GM21825 (cell line): ENCODE measurements around the gene EYA2.
"Not testable (repeated sequence)": the region's sequence is repeated elsewhere in the genome, so short reads cannot be mapped to it uniquely, and the experiment has no call there.

Experiments used
- ATAC-seq: cut with Tn5 transposase; IDR thresholded peaks from one replicate; pipeline ENCODE4 v1.9.1; 2021; ENCODE audit warnings: mild to moderate bottlenecking, moderate library complexity; ENCODE audit not compliant: unreplicated experiment

The EYA2 gene

DNA sequence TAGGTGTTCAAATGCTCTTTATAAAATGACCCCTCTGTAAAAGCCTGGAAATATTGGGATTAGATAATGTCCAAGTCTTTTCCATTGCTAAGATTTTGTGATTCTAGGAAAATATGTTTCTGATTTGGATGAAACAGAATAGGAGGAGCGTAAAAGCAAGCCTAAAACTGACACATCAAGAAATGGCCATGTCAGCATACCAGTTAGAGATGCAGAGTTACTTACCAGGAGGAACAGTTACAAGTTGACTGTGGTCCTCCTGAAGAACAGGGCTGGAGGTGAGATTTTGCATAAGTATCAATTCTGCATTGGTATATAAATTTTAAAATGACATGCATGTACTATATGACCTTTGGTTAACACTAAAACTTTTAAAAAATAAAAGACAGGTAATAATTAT lies 35.3 kb downstream of the EYA2 start:
- ATAC-seq: no peak

GRCh38 chr20:46930640-46931339 lies 36.1 kb downstream of the EYA2 start:
- ATAC-seq: no peak

- ATAC-seq: no peak
These were observed 37.1 kb downstream of the EYA2 start for GRCh38 chr20:46931699-46932098.

- not testable (repeated sequence) for ATAC-seq
These were observed 37.8 kb downstream of the EYA2 start for GRCh38 chr20:46932439-46932838.

- no peak for ATAC-seq
These were observed 38.5 kb downstream of the EYA2 start for GRCh38 chr20:46933150-46933549.

DNA sequence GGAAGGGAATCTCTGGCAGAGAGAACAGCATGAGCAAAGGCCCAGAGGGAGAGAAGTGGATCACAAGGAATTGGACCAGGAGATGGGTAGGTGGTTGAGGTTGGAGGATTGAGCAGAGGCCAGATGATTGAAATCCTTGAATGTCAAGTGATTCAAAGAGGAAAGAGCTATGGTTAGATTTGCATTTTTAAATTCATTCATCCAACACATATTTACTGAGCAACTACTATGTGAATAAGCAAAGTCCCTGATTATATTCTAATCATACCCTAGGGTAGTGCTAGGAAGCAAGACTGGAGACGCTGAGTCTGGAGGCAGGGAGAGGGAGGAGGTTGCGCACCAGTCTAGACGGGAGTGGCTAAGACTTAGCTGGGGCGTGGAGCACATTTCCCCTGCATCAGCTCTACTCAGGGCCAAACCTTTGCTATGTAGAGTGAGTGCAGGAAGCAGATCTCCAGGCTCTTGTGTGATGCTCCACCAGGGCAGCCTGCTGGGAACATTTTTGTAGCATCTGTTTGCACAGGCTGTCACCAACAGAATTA lies 40.2 kb downstream of the EYA2 start:
- ATAC-seq: no peak

DNA sequence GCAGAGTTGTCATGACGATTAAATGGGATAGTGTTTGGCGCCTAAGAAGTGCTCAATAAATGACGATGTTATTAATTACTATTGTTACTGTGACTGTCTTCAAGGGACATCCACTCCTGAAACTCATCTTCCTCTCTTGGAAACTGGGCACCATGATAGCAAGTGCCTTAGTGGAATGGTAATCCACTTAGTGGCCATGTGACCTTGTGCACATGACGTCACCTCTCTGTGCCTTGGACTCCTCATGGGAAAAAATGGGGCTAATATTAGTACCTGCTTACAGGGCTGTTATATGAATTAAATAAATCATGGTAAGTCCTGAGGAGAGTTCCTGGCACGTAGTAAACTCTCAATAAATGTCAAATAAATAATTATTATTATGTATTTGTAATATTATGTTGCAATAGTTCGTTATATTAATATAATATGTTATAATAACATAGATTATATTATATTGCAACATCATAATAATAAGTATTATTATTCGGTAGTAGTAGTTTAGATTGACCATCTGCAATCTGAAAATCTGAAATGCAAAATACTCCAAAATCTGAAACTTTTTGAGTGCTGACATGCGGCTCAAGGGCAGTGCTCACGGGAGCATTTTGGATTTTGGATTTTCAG lies 40.9 kb downstream of the EYA2 start:
- no peak for ATAC-seq

- no peak for ATAC-seq
These were observed 41.9 kb downstream of the EYA2 start for GRCh38 chr20:46936415-46937156.

DNA sequence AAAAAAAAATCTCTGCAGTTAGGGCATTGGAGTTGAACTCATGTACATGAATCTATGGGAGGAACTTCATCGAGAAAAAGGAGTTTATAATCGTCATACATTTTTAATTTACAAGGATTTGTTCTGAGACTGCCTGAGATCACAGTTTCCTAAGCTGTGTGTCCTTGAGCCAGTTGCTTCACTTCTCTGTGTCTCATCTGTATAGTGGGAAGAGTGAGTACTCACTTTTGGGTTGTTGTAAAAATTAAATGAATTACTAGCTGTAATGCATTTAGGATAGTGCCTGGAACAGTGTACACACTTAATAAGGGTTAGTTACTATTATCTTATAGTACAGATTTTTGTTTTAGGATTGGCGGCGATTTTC lies 42.5 kb downstream of the EYA2 start:
- ATAC-seq: no peak

- ATAC-seq: no peak
These were observed 43.0 kb downstream of the EYA2 start for GRCh38 chr20:46937533-46938226.

DNA sequence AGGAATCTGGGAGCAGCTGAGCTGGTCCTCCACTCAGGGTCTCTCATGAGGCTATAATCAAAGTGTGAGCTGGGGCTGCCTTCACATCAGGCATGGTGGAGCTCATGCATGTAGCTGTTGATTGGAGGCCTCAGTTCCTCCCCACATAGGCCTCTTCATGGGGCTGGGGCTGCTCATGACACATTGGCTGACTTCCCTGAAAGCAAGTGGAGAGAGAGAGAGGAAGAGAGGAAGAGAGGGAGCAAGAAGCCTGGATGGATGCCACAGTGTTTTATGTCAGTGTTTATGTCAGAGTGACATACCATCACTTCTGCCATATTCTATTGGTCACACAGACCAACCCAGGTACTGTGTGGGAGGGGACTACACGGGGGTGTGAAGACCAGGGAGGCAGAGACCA lies 43.8 kb downstream of the EYA2 start:
- no peak for ATAC-seq

DNA sequence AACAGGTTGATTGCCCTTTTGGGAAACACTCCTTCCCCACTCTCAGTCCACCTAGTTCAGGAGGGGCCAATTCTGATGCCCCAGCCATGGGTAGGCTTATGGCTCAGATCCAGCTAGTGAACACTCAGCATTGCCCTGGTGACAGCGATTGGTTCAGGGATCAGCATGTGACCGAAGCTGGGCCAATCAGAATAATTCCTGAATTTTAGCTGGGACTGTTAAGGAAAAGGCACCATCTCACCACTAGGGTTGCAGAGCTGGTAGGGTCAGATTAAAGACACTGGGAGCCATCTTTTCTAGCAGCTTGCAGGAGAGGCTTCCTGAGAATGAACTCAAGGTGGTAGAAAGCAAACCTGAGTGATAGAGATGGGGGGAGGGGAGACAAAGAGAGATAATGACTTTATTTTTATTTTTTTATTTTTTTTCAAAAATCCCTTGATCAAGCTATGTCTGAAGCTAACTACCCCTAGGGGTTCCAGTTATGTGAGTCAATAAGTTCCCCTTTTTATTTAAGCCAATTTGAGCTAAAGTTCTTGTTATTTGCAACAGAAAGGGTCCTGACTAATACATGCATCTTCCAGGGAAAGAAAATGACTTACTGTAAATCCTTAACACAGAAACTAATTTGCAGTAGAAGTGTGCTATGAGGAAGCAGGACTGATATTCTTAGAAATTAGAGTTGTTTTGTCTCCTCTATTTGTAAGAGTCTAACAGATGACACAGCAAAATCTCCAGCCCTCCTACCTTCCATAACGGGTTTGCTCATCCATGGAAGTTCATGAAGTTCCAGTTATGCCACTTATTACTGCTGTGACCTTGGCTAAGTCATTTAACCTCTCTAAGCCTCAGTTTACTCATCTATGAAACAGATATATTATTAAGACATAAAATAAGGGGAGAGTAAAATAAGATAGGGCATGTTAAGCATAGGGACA lies 44.7 kb downstream of the EYA2 start:
- no peak for ATAC-seq

GRCh38 chr20:46940616-46941015 lies 46.0 kb downstream of the EYA2 start:
- ATAC-seq: no peak

DNA sequence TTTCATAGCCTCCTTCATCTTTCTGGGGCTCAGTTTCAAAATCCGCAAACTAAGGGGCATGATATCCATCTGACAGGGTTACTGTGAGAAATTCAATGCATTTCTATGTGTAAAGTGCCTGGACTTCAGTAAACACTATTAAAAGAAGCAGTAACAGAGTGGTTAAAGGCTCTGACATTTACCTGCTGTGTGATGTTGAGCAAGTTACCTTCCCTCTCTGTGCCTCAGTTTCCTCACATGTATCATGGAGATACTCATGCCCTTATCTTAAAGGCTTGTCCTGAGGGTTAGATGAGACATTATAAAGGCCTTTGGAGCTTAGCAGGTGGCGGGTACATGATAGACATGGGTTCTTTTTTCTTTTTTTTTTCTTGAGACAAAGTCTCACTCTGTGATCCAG lies 46.8 kb downstream of the EYA2 start:
- ATAC-seq: no peak

- no peak for ATAC-seq
These were observed 49.4 kb downstream of the EYA2 start for GRCh38 chr20:46943861-46944591.

- no peak for ATAC-seq
These were observed 50.8 kb downstream of the EYA2 start for GRCh38 chr20:46945465-46945864.

- no peak for ATAC-seq
These were observed 51.6 kb downstream of the EYA2 start for GRCh38 chr20:46946181-46946624.

DNA sequence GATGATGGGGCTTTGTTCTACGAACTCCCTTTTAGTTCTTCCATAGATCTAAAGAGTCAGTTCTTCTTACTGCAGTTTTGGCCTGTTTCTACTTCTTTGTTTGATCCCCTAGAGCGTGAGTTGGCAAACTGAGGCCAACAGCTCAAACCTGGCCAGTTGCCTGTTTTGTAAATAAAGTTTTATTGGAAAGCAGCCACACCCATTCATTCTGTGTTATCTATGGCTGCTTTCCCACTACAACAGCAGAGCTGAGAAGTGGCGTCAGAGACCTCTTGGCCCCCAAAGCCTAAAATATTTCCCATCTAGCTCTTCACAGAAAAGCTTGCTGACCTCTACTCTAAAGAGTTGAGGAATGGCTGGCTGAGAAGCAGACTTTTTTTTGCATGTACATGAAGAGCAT lies 52.2 kb downstream of the EYA2 start:
- no peak for ATAC-seq

- no peak for ATAC-seq
These were observed 53.4 kb downstream of the EYA2 start for GRCh38 chr20:46948081-46948480.
